Measurements from ENCODE around the gene PRSS38.

PRSS38 gene

DNA sequence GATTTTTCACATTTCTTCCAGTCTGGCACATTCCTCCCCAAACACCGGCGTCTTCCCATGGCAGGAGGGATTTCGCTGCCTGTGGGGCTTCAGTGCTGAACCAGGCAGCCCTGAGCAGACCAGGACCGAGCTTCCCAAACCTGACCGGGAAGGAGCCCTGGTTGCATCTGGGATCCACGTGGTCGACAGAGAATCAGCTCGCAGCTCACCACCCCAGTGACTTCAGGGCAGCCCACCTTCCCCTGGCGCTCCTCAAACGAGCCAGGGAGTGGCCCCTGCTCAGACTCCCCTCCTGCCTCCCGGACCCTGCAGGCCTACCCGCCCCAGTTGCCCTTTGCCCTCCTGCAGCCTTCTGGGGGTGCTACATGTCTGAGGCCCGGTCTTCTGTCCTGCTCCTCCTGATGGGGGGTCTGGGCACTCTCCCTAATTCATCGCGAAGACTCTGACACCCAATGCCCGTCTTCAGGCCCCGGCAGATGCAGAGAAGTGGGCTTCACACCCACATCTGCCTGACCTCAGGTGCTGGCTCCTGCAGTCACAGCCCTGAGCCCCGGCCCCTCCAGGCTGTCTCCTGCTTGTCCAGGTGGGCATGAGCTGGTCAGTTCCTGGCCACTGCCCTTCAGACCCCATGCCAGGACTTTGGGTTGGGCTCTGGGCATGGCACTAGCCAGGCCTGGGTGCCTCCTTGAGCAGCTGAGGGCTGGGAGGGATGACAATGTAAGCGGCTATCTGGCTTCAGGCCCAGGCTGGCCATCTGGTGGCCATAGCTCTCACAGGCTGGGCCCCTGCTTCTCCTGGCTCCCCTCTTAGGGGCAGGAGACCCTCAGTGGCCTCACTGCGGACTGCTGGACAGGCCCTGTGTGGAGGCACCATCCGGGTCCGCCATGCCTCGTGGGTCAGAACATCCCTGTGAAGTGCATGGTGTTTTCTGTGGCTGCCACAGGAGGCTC is 26.1 kb upstream of the PRSS38 start:
- peak overlapping the region; percentile 73 to 75 for H3K27ac ChIP-seq
- intact Hi-C loops (cut with DNase I; ENCODE audit: low total_unique reads) = loop anchor here (5.0 kb wide), 1 partner anchor 378 kb away; the partner anchor contains the start of gene IBA57

DNA sequence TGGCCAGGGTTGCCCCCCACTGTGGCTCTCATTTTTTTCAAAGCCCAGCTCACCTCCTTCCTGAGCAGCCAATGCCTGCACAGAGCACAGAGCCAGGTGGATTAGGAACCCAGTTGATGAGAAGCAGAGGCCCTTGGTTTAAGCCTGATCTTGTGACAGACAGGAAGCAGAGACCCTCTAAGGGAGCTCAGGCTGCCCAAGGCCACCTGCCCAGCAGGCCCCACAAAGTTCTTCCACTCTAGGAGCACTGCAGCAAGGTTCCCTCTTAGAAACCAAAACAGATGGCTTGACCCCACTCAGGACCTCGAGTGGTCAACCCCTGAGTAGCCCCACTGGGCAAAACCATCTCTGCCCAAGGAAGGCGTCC is 25.5 kb upstream of the PRSS38 start:
- DNase-seq = no peak
- Histone ChIP-seq H3K4me1 (peaks cover 0 to 41% (median 33%) of the 10 kb centered on the region in 4 donors), H3K36me3 (no peaks in the 10 kb centered on the region), H3K27me3 (peaks cover 0 to 3% of the 10 kb centered on the region in 2 donors), H3K9me3 (no peaks in the 10 kb centered on the region), H3K27ac (no peak overlapping the region), H3K4me3 (no peak overlapping the region)
- TF ChIP-seq, protein P1, sequence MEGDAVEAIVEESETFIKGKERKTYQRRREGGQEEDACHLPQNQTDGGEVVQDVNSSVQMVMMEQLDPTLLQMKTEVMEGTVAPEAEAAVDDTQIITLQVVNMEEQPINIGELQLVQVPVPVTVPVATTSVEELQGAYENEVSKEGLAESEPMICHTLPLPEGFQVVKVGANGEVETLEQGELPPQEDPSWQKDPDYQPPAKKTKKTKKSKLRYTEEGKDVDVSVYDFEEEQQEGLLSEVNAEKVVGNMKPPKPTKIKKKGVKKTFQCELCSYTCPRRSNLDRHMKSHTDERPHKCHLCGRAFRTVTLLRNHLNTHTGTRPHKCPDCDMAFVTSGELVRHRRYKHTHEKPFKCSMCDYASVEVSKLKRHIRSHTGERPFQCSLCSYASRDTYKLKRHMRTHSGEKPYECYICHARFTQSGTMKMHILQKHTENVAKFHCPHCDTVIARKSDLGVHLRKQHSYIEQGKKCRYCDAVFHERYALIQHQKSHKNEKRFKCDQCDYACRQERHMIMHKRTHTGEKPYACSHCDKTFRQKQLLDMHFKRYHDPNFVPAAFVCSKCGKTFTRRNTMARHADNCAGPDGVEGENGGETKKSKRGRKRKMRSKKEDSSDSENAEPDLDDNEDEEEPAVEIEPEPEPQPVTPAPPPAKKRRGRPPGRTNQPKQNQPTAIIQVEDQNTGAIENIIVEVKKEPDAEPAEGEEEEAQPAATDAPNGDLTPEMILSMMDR (IDR thresholded peaks at IDR 0.05) = no peak
- intact Hi-C loops (cut with DNase I; ENCODE audit: low total_unique reads) = no loop called here

More for the DNA sequence above, 26.1 kb upstream of the PRSS38 start:
- TF ChIP-seq, protein P1 (IDR thresholded peaks at IDR 0.05) = no peak
- peak overlapping the region; percentile 62 to 78 for H3K4me3 ChIP-seq
- no peaks in the 10 kb centered on the region for H3K36me3 ChIP-seq
- no peaks in the 10 kb centered on the region for H3K27me3 ChIP-seq
- no peaks in the 10 kb centered on the region for H3K9me3 ChIP-seq
- peaks cover 0 to 34% (median 27%) of the 10 kb centered on the region in 4 donors for H3K4me1 ChIP-seq
- no peak for DNase-seq

DNA sequence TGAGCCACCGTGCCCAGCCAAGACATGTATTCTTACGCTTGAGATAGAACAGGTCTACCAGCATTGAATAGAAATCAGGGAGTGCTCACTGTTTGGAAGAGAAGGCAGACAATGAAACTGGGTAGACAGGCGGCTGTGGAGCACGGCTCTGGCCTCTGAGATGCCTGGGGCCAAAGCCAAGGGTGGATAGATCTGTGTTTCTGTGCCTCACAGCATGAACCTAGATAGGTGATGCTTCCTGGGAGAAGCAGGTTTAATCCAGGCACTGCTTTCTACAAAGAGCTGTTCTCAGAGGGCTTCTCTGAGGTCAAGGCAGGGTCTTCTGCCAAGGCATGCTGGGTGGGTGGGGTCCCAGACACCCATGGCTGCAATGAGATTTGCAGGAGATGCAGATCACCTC is 24.6 kb upstream of the PRSS38 start:
- Histone ChIP-seq H3K27ac (no peak overlapping the region), H3K9me3 (no peaks in the 10 kb centered on the region), H3K4me1 (peaks cover 0 to 41% (median 34%) of the 10 kb centered on the region in 4 donors), H3K36me3 (no peaks in the 10 kb centered on the region), H3K4me3 (no peak overlapping the region), H3K27me3 (peaks cover 0 to 4% of the 10 kb centered on the region in 2 donors)
- TF ChIP-seq, protein P1 (IDR thresholded peaks at IDR 0.05) = no peak
- intact Hi-C loops (cut with DNase I; ENCODE audit: low total_unique reads) = no loop called here
- DNase-seq = no peak

DNA sequence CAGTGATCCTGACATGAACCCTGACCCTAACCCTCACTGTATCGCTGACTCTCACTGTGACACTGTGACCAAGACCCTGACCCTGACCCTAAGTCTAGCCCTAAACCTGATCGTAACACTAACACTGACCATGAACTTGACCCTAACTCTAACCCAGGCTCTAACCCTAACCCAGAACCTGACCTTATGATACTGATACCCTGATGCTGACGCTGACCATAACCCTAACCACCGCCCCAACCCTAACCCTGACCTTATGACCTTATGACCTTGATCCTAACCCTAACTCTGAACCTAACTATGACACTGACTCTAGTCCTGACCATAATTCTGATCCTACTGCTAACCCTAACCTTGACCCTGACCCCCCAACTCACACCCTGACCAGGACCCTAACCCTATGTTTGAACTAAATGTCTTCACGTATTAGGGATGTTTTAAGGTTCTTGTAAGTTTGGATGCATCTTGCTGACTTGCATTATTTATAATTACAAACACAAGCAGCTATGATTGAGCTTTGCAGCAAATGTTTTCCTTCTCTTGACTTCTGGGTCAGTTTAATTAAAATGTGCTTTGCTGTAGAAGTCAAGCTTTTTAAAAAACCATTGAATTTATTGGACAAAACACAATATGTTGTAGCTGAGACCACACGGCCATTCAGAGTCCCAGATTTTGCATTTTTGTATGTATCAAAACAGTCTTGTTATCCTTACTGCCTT is 23.9 kb upstream of the PRSS38 start:
- Histone ChIP-seq H3K4me1 (peaks cover 0 to 35% (median 27%) of the 10 kb centered on the region in 4 donors), H3K27me3 (peaks cover 0 to 5% of the 10 kb centered on the region in 2 donors), H3K27ac (no peak overlapping the region), H3K9me3 (no peaks in the 10 kb centered on the region), H3K36me3 (no peaks in the 10 kb centered on the region), H3K4me3 (no peak overlapping the region)
- DNase-seq = no peak
- TF ChIP-seq, protein P1 (IDR thresholded peaks at IDR 0.05) = no peak
- intact Hi-C loops (cut with DNase I; ENCODE audit: low total_unique reads) = no loop called here

DNA sequence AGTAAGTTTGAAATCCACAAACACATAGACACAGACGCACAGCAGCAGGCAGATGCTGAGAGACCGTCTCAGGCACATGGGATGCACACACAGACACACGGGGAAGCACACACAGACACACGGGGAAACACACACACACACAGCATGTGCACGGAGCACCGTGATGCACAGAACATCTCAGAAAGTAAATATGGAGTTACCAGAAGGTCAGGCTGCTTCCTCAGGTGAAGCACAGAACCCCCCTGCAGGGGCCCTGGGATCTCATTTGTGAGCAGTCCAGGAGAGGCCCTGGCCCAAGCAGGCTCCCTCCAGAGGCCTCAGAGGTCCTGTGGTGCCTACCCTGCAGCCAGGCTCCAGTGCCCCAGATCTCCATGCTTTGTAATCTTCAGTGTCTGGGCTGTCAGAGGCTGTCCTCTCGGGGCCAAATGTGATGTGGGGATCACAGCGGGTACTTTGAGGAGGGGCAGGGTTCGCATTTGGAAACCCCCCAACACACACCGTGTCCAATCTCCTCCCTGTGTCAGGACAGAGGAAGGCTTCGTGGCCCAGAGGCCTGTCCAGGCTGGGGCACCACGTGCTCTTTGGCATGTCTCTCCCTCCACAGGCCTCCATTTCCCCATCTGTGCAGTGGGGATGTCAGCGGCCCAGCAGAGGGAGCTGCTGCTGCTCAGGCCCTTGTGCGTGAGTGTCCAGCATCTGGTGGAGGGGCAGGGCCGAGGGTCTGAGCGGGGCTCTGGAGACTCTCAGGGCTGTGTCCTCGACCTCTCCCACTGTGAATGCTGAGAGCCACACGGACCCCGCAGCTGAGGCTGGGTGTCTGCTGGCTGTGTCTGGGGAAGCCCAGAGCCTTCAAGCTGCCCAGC is 23.0 kb upstream of the PRSS38 start:
- TF ChIP-seq, protein P1 (IDR thresholded peaks at IDR 0.05) = no peak
- Histone ChIP-seq H3K4me1 (peaks cover 0 to 26% (median 18%) of the 10 kb centered on the region in 4 donors), H3K27ac (no peak overlapping the region), H3K4me3 (no peak overlapping the region), H3K27me3 (peaks cover 0 to 12% of the 10 kb centered on the region in 2 donors), H3K36me3 (no peaks in the 10 kb centered on the region), H3K9me3 (no peaks in the 10 kb centered on the region)
- intact Hi-C loops (cut with DNase I; ENCODE audit: low total_unique reads) = no loop called here
- no peak for DNase-seq
